Measurements from ENCODE around the gene TRUB1. TPM values are rescaled to one million over a fixed set of nuclear protein-coding genes. Genes with fewer than 3 reads are reported as not detected.
A peak's percentile ranks its signal among the peaks of the same experiment; 100 is the strongest.

TRUB1 gene
- polyA plus RNA-seq, 1 of the 3 experiments (the other 2 are of a cell fraction): 9.9 TPM

GRCh38 chr10:115026746-115027140 lies 88.7 kb downstream of the TRUB1 start:
- Histone ChIP-seq H3K36me3 (replicated peaks in 1 of 2; ENCODE audit: control insufficient read depth in 1 of 2, insufficient read depth in 2 of 2, low read length in 1 of 2) (no peaks in the 10 kb centered on the region), H2AFZ (ENCODE audit: low read depth) (no peak overlapping the region), H3K27me3 (ENCODE audit: insufficient read depth) (no peaks in the 10 kb centered on the region), H3K4me3 (ENCODE audit: low read depth in 2 of 2, low read length in 1 of 2) (no peak overlapping the region), H3F3A (replicated peaks; ENCODE audit: insufficient read depth) (no peaks in the 10 kb centered on the region), H3K9me3 (no peaks in the 10 kb centered on the region), H3K4me1 (ENCODE audit: control insufficient read depth in 1 of 2, insufficient read depth in 2 of 2, low read depth in 1 of 2, low read length in 1 of 2) (peaks cover 0 to 21% of the 10 kb centered on the region in 2 experiments; a peak in 2 of 4 replicates), H3K9me2 (no peaks in the 10 kb centered on the region), H3K79me2 (ENCODE audit: insufficient read depth) (no peaks in the 10 kb centered on the region), H3K4me2 (no peak overlapping the region), H3K27ac (ENCODE audit: low read depth in 2 of 2, low read length in 1 of 2) (peak overlapping the region in 1 of 2 experiments; percentile 39; a peak in 1 of 4 replicates), H3K9ac (no peak overlapping the region), H4K20me1 (ENCODE audit: insufficient read depth) (no peaks in the 10 kb centered on the region)
- WGBS (ENCODE audit: low lambda C conversion rate): 72% methylated on average over 7 of the region's 7 CpGs
- ChIA-PET POLR2A (no interaction called here), CTCF (interaction anchor here (0.6 to 1.6 kb wide), 11 partner anchors 8 to 1360 kb away, joined by 3 to 5 read pairs (median 4); no protein-coding TSS in a partner anchor)
- DNase-seq: peak; percentile 32
- TF ChIP-seq JUND (IDR thresholded peaks at IDR 0.05) (no peak), EP300 (IDR thresholded peaks at IDR 0.05; ENCODE audit: borderline replicate concordance in 1 of 2, low read depth in 1 of 2, low read length in 1 of 2) (peak in 1 of 2 experiments; percentile 17; a peak in 1 of 4 replicates)

Small RNA genes lying within 50 kb of the gene (small RNA-seq; reads per million reads assigned to genes)
- gene RNU6-1121P: 0 reads per million in 7 experiments

Other genes with a start within 250 kb of the TRUB1 start
- 6.1 and 9.1 TPM in 2 replicates for gene FHIP2A, start 116.4 kb upstream of the TRUB1 start, polyA plus RNA-seq (2012; rRNA removed)
- gene ATRNL1, start 155.2 kb downstream of the TRUB1 start, polyA plus RNA-seq (2012; rRNA removed): 0.44 and 0.67 TPM in 2 replicates

Data from SK-N-SH (cell line).